Activated T-cell treated with anti-CD3 and anti-CD28 coated beads for 4 hours (primary cell): ENCODE data around the gene ADH1C.

Experiments
- DNase-seq: peaks from one replicate; pipeline ENCODE4 v3.0.0-alpha.2; 2020

Gene ADH1C

GRCh38 chr4:99293357-99293756, 59.2 kb downstream of the ADH1C start:
- DNase-seq: no peak

- no peak for DNase-seq
Observed at GRCh38 chr4:99290848-99291786, 61.4 kb downstream of the ADH1C start, which contains the start of gene ADH1A. Gene ADH1A (minus strand): TSS chr4:99290985. CDS start chr4:99290914, 71 bp downstream.
